Breast epithelium (tissue), 4 donors: ENCODE results near the gene LDLRAD3. TPM values are rescaled to one million over a fixed set of nuclear protein-coding genes. Genes with fewer than 3 reads are reported as not detected.

ENCODE experiments used
- DNase-seq, 2 donors: peaks; one replicate each; pipeline ENCODE4 v3.0.0-alpha.2; 2019; ENCODE audit warnings: low spot score in 2 of 2
- H3K27ac ChIP-seq, 2 donors: fragments of 200-600 bp; sonication (generic) in 1 of 2; one replicate each; pipeline ENCODE4 v1.5.1; 2016 to 2019; ENCODE audit warnings: mild to moderate bottlenecking in 1 of 2
- H3K27me3 ChIP-seq, 2 donors: fragments of 200-600 bp; sonication (generic) in 1 of 2; one replicate each; pipeline versions ENCODE4 v1.5.1 to v1.6.0; 2017 to 2019; ENCODE audit warnings: control low read depth in 1 of 2, mild to moderate bottlenecking in 1 of 2
- H3K36me3 ChIP-seq: fragments of 200-600 bp; one replicate; pipeline ENCODE4 v1.5.1; 2019
- H3K4me1 ChIP-seq, 2 donors: fragments of 200-600 bp; sonication (generic); one replicate each; pipeline ENCODE4 v1.5.1; 2016 to 2019; ENCODE audit warnings: control low read depth in 1 of 2
- H3K4me3 ChIP-seq, 3 donors: fragments of 200-600 bp; sonication (generic); 1 replicate in 2 of 3; 2 replicates in 1 of 3; pipeline ENCODE4 v1.5.1; 2016 to 2019; ENCODE audit warnings: mild to moderate bottlenecking in 3 of 3, moderate library complexity in 2 of 3
- H3K9me3 ChIP-seq, 2 donors: fragments of 200-600 bp; sonication (generic) in 1 of 2; one replicate each; pipeline ENCODE4 v1.5.1; 2016 to 2019; ENCODE audit warnings: control low read depth in 1 of 2
- POLR2A ChIP-seq: fragments of 450-650 bp; IDR thresholded peaks from one replicate; pipeline ENCODE4 v1.6.1; 2016; ENCODE audit warnings: antibody characterized with exemption, mild to moderate bottlenecking, moderate library complexity
- POLR2AphosphoS5 ChIP-seq, 3 donors: sonication (generic); formaldehyde crosslinking; IDR thresholded peaks; one replicate each; pipeline ENCODE4 v1.6.1; 2017; ENCODE audit warnings: antibody characterized with exemption in 3 of 3
- intact Hi-C: fragments of 100-400 bp; cut with DNase I; formaldehyde crosslinking; loops from one replicate; pipeline ENCODE4 v1.15.1; 2023; ENCODE audit warnings: low total_unique reads
- total RNA-seq, 3 donors: library from RNA; depleted of rRNA; stranded (reverse); fragments of >200 nt; gene quantifications; one replicate each; pipeline ENCODE4 v1.1.0, GENCODE V29; 2016
- TF ChIP-seq, protein P1 (sequence below), 3 donors: fragments of 450-650 bp; IDR thresholded peaks; one replicate each; pipeline ENCODE4 v1.5.1; 2016 to 2017; ENCODE audit warnings: antibody characterized with exemption in 3 of 3, mild to moderate bottlenecking in 3 of 3, moderate library complexity in 3 of 3

Gene LDLRAD3
- total RNA-seq, 3 donors from 2014 or later = 20.3 to 45.4 (median 40.6) TPM

DNA sequence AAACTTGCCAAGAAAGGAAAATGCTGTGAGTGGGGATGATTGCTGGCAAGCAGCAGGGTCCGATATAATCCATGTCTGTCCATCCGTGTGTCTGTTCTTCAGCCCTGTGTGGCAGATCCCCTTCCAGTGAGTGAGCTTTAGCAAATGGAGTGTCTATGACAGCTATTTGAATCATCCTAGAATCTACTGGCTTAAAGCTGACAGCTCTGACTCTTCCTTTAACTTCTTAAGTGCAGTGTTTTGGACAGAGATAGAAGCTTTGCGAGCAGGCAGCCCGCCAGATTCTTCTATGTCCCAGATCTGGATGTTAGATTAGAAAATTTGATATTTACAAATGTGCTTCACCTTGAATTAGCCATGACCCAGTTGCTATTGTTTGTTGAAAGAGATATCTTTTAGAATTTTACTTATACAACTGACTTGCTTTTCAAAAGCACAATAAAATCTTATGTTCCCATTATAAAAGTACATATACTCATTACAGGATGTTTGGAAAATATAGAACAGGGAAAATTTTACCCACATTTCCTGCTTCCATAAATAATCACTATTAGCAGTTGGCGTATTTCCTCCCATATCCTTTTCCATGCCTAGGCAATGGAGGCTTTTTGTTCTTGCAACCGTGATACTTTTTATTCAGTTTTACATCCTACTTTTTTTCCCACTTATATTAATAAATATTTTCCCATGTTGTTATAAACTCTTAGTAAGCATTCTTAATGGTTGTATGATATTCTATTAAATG, 220.8 kb downstream of the LDLRAD3 start:
- Histone ChIP-seq H3K9me3 (no peaks in the 10 kb centered on the region), H3K4me3 (no peak overlapping the region), H3K27me3 (no peaks in the 10 kb centered on the region), H3K36me3 (no peaks in the 10 kb centered on the region), H3K27ac (no peak overlapping the region), H3K4me1 (no peaks in the 10 kb centered on the region)
- TF ChIP-seq POLR2AphosphoS5 (IDR thresholded peaks at IDR 0.05) (no peak), POLR2A (no peak)
- TF ChIP-seq, protein P1, sequence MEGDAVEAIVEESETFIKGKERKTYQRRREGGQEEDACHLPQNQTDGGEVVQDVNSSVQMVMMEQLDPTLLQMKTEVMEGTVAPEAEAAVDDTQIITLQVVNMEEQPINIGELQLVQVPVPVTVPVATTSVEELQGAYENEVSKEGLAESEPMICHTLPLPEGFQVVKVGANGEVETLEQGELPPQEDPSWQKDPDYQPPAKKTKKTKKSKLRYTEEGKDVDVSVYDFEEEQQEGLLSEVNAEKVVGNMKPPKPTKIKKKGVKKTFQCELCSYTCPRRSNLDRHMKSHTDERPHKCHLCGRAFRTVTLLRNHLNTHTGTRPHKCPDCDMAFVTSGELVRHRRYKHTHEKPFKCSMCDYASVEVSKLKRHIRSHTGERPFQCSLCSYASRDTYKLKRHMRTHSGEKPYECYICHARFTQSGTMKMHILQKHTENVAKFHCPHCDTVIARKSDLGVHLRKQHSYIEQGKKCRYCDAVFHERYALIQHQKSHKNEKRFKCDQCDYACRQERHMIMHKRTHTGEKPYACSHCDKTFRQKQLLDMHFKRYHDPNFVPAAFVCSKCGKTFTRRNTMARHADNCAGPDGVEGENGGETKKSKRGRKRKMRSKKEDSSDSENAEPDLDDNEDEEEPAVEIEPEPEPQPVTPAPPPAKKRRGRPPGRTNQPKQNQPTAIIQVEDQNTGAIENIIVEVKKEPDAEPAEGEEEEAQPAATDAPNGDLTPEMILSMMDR (IDR thresholded peaks at IDR 0.05) = no peak
- DNase-seq = no peak
- intact Hi-C loops = no loop called here

DNA sequence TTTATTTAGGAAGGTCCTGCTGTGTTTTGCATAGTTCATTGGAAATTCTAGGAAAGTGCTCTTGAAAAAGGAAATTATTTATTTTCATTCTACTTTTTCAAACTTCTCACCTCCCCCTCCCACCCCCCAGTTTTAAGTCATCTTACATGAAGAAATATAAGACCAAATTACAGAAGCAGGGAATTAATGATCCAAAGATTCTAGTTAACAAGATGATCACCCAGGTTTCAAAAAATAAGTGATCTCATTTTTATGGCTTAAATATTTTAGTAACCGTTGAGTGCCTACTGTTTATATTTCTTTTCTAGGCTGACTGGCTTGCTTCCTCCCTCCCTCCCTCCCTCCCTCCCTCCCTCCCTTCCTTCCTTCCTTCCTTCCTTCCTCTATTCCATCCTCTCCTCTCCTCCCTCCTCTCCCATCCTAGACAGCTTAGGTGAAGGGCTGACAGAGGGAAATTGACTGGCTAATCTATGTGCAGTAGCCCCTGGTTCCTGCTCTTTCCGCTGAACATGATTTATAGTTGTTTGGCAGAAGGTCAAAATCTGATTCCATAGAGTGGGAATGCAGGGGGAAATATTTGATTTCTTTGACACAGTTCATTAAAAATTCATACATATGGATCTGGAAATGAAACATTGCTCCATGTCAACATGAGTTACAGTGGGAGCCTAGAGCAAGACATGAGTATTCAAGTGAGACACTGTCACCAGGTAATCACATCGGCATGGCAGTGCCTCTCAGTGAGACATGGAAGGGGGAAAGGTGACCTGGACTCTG, 221.9 kb downstream of the LDLRAD3 start:
- intact Hi-C loops = no loop called here
- Histone ChIP-seq H3K4me1 (no peaks in the 10 kb centered on the region), H3K36me3 (no peaks in the 10 kb centered on the region), H3K27ac (no peak overlapping the region), H3K4me3 (no peak overlapping the region), H3K9me3 (no peaks in the 10 kb centered on the region), H3K27me3 (no peaks in the 10 kb centered on the region)
- no peak for TF ChIP-seq POLR2A
- TF ChIP-seq, protein P1 (IDR thresholded peaks at IDR 0.05) = no peak
- TF ChIP-seq POLR2AphosphoS5 (IDR thresholded peaks at IDR 0.05) = no peak
- no peak for DNase-seq

DNA sequence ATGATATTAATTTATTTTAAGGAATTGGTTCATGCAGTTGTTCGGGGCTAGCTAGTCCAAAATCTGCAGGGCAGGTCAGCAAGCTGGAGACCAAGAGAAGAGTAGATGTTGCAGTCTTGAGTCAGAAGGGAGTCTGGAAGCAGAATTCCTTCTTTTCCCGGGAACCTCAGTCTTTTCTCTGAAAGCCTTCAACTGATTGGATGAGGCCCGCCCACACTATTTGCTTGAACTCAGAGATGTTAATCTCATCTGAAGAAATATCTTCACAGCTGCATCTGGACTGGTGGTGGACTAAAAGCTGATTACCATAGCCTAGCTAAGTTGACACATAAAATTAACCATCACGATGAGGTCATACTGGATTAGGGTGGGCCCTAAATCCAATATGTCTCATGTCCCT, 223.2 kb downstream of the LDLRAD3 start:
- Histone ChIP-seq H3K4me3 (no peak overlapping the region), H3K9me3 (no peaks in the 10 kb centered on the region), H3K4me1 (no peaks in the 10 kb centered on the region), H3K36me3 (no peaks in the 10 kb centered on the region), H3K27ac (no peak overlapping the region), H3K27me3 (no peaks in the 10 kb centered on the region)
- no peak for DNase-seq
- TF ChIP-seq POLR2A (no peak), POLR2AphosphoS5 (IDR thresholded peaks at IDR 0.05) (no peak)
- TF ChIP-seq, protein P1 (IDR thresholded peaks at IDR 0.05) = no peak
- intact Hi-C loops = no loop called here

DNA sequence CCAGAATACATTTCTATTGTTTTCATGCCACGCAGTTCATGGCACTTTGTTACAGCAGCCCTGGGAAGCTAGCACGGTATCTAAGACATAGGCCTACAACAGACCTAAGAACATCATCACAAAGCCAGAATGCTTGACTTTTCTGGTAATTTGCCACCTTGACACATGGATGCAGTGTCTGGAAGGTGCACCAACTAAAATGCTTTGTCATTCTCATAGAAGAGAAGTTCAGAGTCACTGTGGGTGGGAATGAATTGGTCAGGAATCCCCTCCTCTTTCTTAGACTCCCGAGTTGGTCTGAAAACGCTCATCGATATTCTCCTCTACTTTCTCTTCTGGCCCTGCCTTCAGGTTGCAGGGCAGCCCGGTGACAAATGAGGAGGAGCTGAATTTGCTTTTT, 223.9 kb downstream of the LDLRAD3 start:
- Histone ChIP-seq H3K4me1 (no peaks in the 10 kb centered on the region), H3K27me3 (no peaks in the 10 kb centered on the region), H3K36me3 (no peaks in the 10 kb centered on the region), H3K9me3 (no peaks in the 10 kb centered on the region), H3K27ac (no peak overlapping the region), H3K4me3 (no peak overlapping the region)
- intact Hi-C loops = no loop called here
- TF ChIP-seq POLR2A = no peak
- TF ChIP-seq, protein P1 (IDR thresholded peaks at IDR 0.05) = no peak
- TF ChIP-seq POLR2AphosphoS5 (IDR thresholded peaks at IDR 0.05) = no peak
- no peak for DNase-seq

DNA sequence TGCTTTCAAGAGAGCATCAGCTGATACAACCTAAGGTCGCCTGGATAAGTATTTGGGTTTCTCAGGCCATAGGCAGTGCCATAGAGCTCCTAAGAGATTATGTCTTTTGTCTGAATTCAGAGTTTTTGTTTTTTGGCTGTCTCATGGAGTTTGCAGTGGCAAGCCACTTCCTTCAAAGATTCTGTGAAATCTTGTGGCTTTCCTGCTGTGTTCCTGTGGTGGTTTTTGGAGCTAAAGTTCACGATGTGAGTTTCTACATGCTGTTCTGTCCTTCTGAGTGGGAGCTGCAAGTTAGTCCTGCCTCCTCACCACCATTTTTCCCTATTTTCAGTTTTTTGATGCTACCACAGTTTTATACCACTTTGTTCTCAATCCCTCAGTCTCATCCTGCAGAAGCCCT, 234.0 kb downstream of the LDLRAD3 start:
- no peaks in the 10 kb centered on the region for H3K9me3 ChIP-seq
- no peak overlapping the region for H3K27ac ChIP-seq
- H3K4me3 ChIP-seq = no peak overlapping the region
- TF ChIP-seq, protein P1 (IDR thresholded peaks at IDR 0.05) = no peak
- TF ChIP-seq POLR2A (no peak), POLR2AphosphoS5 (IDR thresholded peaks at IDR 0.05) (no peak)
- intact Hi-C loops = no loop called here
- no peaks in the 10 kb centered on the region for H3K27me3 ChIP-seq
- H3K4me1 ChIP-seq = no peaks in the 10 kb centered on the region
- H3K36me3 ChIP-seq = no peaks in the 10 kb centered on the region
- DNase-seq = no peak
